Calu3 (cell line): ENCODE results near the gene ERN2. TPM values are rescaled to one million over a fixed set of nuclear protein-coding genes. Genes with fewer than 3 reads are reported as not detected.

Experiments used
- BruUV-seq: library from RNA; stranded (reverse); fragments of 400-500 nt; replicated peaks from 2 replicates; lab custom pipeline; 2021; lab: Mats Ljungman, UMichigan
- CTCF ChIA-PET: fragments of 300-600 bp; sonication (Branson Sonifier 250); formaldehyde crosslinking; loops from one replicate; lab custom pipeline; 2022; ENCODE audit warnings: antibody characterized with exemption; lab: Charles Lee
- DNase-seq: peaks from one replicate; pipeline ENCODE4 v3.0.0; 2022
- H3K27ac Mint-ChIP-seq: one replicate; pipeline ENCODE4 v1.8.0; 2022; ENCODE audit warnings: mixed read lengths; ENCODE audit not compliant: unreplicated experiment
- H3K27me3 Mint-ChIP-seq: one replicate; pipeline ENCODE4 v1.8.0; 2022; ENCODE audit warnings: mixed read lengths; ENCODE audit not compliant: unreplicated experiment
- H3K36me3 Mint-ChIP-seq: one replicate; pipeline ENCODE4 v1.8.0; 2022; ENCODE audit warnings: mild to moderate bottlenecking, moderate library complexity, mixed read lengths; ENCODE audit not compliant: insufficient read depth, unreplicated experiment
- H3K4me1 Mint-ChIP-seq: one replicate; pipeline ENCODE4 v1.8.0; 2022; ENCODE audit warnings: mild to moderate bottlenecking, low read depth, mixed read lengths; ENCODE audit not compliant: unreplicated experiment
- H3K4me3 Mint-ChIP-seq: one replicate; pipeline ENCODE4 v1.8.0; 2022; ENCODE audit warnings: mild to moderate bottlenecking, low read depth, moderate library complexity, mixed read lengths; ENCODE audit not compliant: unreplicated experiment
- H3K9me3 Mint-ChIP-seq: one replicate; pipeline ENCODE4 v1.8.0; 2022; ENCODE audit warnings: low read depth, mixed read lengths; ENCODE audit not compliant: unreplicated experiment
- CTCF ChIP-seq: fragments of 200-600 bp; IDR thresholded peaks from one replicate; pipeline ENCODE4 v1.8.0; 2022; ENCODE audit warnings: antibody characterized with exemption; ENCODE audit not compliant: unreplicated experiment
- intact Hi-C: fragments of 100-400 bp; cut with micrococcal nuclease; formaldehyde crosslinking; loops from one replicate; pipeline ENCODE4 v1.10.0; 2022; ENCODE audit not compliant: unreplicated experiment
- total RNA-seq: library from RNA; stranded (reverse); gene quantifications from 2 replicates; pipeline ENCODE4 v1.2.3, GENCODE V29; 2022

The ERN2 gene
- total RNA-seq, 1 experiment from 2014 or later, result 3.2 TPM

GRCh38 chr16:23705517-23705902 lies 7.5 kb downstream of the ERN2 start:
- Mint-ChIP-seq H3K9me3 (peaks cover 7% of the 10 kb centered on the region), H3K27me3 (no peaks in the 10 kb centered on the region), H3K27ac (no peak overlapping the region), H3K4me3 (no peak overlapping the region), H3K36me3 (peaks cover 5% of the 10 kb centered on the region), H3K4me1 (peaks cover 9% of the 10 kb centered on the region)
- CTCF ChIA-PET, result no interaction called here
- BruUV-seq, result no TSS peak
- DNase-seq, result no peak
- TF ChIP-seq CTCF, result no peak
- intact Hi-C loops, result no loop called here

- no peak for TF ChIP-seq CTCF
- CTCF ChIA-PET, result no interaction called here
- H3K36me3 Mint-ChIP-seq, result no peaks in the 10 kb centered on the region
- no peaks in the 10 kb centered on the region for H3K27me3 Mint-ChIP-seq
- H3K9me3 Mint-ChIP-seq, result peaks cover 7% of the 10 kb centered on the region
- DNase-seq, result no peak
- no peak overlapping the region for H3K4me3 Mint-ChIP-seq
- no peak overlapping the region for H3K27ac Mint-ChIP-seq
- intact Hi-C loops, result no loop called here
- no TSS peak for BruUV-seq
- peaks cover 9% of the 10 kb centered on the region for H3K4me1 Mint-ChIP-seq
Measured at GRCh38 chr16:23704772-23705516, 8.1 kb downstream of the ERN2 start.

GRCh38 chr16:23702951-23703350 lies 10.1 kb downstream of the ERN2 start:
- Mint-ChIP-seq H3K36me3 (no peaks in the 10 kb centered on the region), H3K4me1 (peaks cover 21% of the 10 kb centered on the region), H3K4me3 (no peak overlapping the region), H3K27me3 (no peaks in the 10 kb centered on the region), H3K27ac (no peak overlapping the region), H3K9me3 (peaks cover 7% of the 10 kb centered on the region)
- BruUV-seq, result no TSS peak
- TF ChIP-seq CTCF, result no peak
- CTCF ChIA-PET, result interaction anchor here (1.0 kb wide), 1 partner anchor 10 kb away, joined by 3 read pairs; no protein-coding TSS in a partner anchor
- DNase-seq, result no peak
- intact Hi-C loops, result no loop called here

GRCh38 chr16:23701045-23701444 lies 12.0 kb downstream of the ERN2 start:
- BruUV-seq, result no TSS peak
- Mint-ChIP-seq H3K36me3 (no peaks in the 10 kb centered on the region), H3K4me1 (peaks cover 21% of the 10 kb centered on the region), H3K9me3 (peaks cover 7% of the 10 kb centered on the region), H3K27ac (no peak overlapping the region), H3K27me3 (no peaks in the 10 kb centered on the region), H3K4me3 (no peak overlapping the region)
- no peak for DNase-seq
- CTCF ChIA-PET, result interaction anchor here (0.7 kb wide), 1 partner anchor 12 kb away, joined by 4 read pairs; no protein-coding TSS in a partner anchor
- no peak for TF ChIP-seq CTCF
- intact Hi-C loops, result no loop called here
